Smooth muscle cell of trachea (primary cell): Measurements from ENCODE around the gene TMEM41A. TPM values are rescaled to one million over a fixed set of nuclear protein-coding genes. Genes with fewer than 3 reads are reported as not detected.

Source experiments
- total RNA-seq: library from RNA; depleted of rRNA; stranded (reverse); fragments of >200 nt; gene quantifications from 2 replicates; pipeline ENCODE4 v1.2.1, GENCODE V29; 2014

The TMEM41A gene
- 8.8 and 10.0 TPM in 2 replicates for total RNA-seq

DNA sequence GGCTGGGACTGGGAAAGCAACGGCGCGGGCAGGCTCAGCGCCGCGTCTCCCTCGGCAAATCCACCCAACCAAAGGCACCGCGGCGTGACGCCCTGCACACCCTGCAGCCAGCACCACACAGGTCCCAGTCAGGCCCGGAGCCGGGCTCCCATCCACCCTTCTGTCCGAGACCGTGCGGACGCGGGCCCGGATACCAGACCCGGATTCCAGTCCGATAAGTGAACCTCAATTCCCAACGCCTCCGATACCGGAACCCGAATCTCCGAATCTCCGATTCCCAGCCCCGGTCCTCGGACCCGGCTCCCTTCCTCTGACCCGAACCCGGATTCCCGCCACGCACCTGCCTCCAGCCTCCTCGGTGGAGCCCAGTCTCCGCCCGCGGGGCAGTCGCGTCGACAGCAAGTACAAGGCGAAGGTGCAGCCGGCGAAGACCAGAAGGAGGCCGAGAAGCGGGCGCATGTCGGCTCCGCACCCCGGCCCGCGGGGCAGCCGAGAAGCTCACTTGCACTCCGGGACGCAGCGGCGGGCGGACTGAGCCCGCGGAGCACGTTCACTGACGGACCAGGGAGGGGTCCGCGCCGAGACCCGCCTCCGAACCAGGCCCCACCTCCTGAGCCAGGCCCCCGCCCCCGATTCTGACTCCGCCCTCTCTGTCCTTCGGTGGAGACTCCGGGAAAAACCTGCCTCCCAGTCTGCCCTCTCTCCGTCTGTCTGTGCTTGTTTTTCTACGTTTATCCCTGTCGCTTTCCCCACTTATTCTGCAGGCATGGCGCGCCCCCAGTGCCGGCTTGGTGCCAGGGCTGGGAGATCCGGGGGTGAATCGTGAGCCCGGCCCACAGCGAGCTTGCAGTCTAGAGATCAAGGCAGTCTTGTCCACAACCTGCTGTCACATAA lies at the start of gene TMEM41A:
Gene TMEM41A, minus strand, starts transcription at position 533 of the 894 bp plus-strand sequence. Its CDS starts 74 bp downstream, at position 459.

Other genes starting within 250 kb of the TMEM41A start
- gene EHHADH, start 245.0 kb downstream of the TMEM41A start, total RNA-seq: 6.3 and 9.2 TPM in 2 replicates
- 10.9 and 20.4 TPM in 2 replicates for gene MAP3K13, start 135.9 kb downstream of the TMEM41A start, total RNA-seq
- gene LIPH, start 53.6 kb upstream of the TMEM41A start, total RNA-seq: not detected in 2 replicates
- 33.7 and 40.6 TPM in 2 replicates for gene SENP2, start 87.3 kb upstream of the TMEM41A start, total RNA-seq